Measurements from ENCODE around the gene EFCAB14. TPM values are rescaled to one million over a fixed set of nuclear protein-coding genes. Genes with fewer than 3 reads are reported as not detected.

The EFCAB14 gene, protein sequence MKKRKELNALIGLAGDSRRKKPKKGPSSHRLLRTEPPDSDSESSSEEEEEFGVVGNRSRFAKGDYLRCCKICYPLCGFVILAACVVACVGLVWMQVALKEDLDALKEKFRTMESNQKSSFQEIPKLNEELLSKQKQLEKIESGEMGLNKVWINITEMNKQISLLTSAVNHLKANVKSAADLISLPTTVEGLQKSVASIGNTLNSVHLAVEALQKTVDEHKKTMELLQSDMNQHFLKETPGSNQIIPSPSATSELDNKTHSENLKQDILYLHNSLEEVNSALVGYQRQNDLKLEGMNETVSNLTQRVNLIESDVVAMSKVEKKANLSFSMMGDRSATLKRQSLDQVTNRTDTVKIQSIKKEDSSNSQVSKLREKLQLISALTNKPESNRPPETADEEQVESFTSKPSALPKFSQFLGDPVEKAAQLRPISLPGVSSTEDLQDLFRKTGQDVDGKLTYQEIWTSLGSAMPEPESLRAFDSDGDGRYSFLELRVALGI
- 118 TPM for total RNA-seq
- long read RNA-seq, full-length matches to known transcripts, result 94 of 199 reads
- long read RNA-seq, partial matches to known transcripts, result 13 of 199 reads
- long read RNA-seq, other reads (novel, unspliced or antisense), result 92 of 199 reads

GRCh38 chr1:46718727-46719622, at the start of gene EFCAB14:
Gene EFCAB14 (minus strand): TSS chr1:46719114. CDS start chr1:46718087, 1,027 bp downstream.
- peaks cover 22% of the 10 kb centered on the region for H3K36me3 ChIP-seq
- DNase-seq, result peak; percentile 99
- H3K27ac ChIP-seq, result peak within 1 kb of the TSS; percentile 89
- H3K4me1 ChIP-seq, result peaks cover 26% of the 10 kb centered on the region
- TF ChIP-seq CTCF (IDR thresholded peaks at IDR 0.05), result no peak
- H3K4me3 ChIP-seq, result peak within 1 kb of the TSS; percentile 95
- peak; percentile 98 for ATAC-seq
- intact Hi-C loops (cut with DNase I), result no loop called here
- H3K27me3 ChIP-seq, result no peaks in the 10 kb centered on the region
- no peaks in the 10 kb centered on the region for H3K9me3 ChIP-seq

GRCh38 chr1:46768445-46768844, 49.5 kb upstream of the EFCAB14 start:
- ATAC-seq (no peak), DNase-seq (no peak)
- TF ChIP-seq CTCF (IDR thresholded peaks at IDR 0.05), result no peak
- intact Hi-C loops (cut with DNase I), result no loop called here
- Histone ChIP-seq H3K9me3 (peaks cover 22% of the 10 kb centered on the region), H3K36me3 (no peaks in the 10 kb centered on the region), H3K4me1 (peaks cover 22% of the 10 kb centered on the region), H3K27me3 (no peaks in the 10 kb centered on the region), H3K27ac (peak overlapping the region; percentile 83), H3K4me3 (no peak overlapping the region)

- peak; percentile 83 for DNase-seq
These were observed 48.9 kb upstream of the EFCAB14 start for GRCh38 chr1:46767649-46768282.

GRCh38 chr1:46764402-46764801, 45.5 kb upstream of the EFCAB14 start:
- Histone ChIP-seq H3K9me3 (no peaks in the 10 kb centered on the region), H3K4me1 (peaks cover 22% of the 10 kb centered on the region), H3K36me3 (no peaks in the 10 kb centered on the region), H3K27me3 (no peaks in the 10 kb centered on the region), H3K27ac (no peak overlapping the region), H3K4me3 (no peak overlapping the region)
- ATAC-seq (no peak), DNase-seq (no peak)
- TF ChIP-seq CTCF (IDR thresholded peaks at IDR 0.05), result no peak
- intact Hi-C loops (cut with DNase I), result no loop called here

More at GRCh38 chr1:46767649-46768282, 48.9 kb upstream of the EFCAB14 start:
- H3K27ac ChIP-seq, result peak overlapping the region; percentile 83
- intact Hi-C loops (cut with DNase I), result no loop called here
- no peak overlapping the region for H3K4me3 ChIP-seq
- no peaks in the 10 kb centered on the region for H3K27me3 ChIP-seq
- no peak for TF ChIP-seq CTCF (IDR thresholded peaks at IDR 0.05)
- peaks cover 22% of the 10 kb centered on the region for H3K9me3 ChIP-seq
- ATAC-seq, result peak; percentile 96
- peaks cover 22% of the 10 kb centered on the region for H3K4me1 ChIP-seq
- H3K36me3 ChIP-seq, result no peaks in the 10 kb centered on the region

DNA sequence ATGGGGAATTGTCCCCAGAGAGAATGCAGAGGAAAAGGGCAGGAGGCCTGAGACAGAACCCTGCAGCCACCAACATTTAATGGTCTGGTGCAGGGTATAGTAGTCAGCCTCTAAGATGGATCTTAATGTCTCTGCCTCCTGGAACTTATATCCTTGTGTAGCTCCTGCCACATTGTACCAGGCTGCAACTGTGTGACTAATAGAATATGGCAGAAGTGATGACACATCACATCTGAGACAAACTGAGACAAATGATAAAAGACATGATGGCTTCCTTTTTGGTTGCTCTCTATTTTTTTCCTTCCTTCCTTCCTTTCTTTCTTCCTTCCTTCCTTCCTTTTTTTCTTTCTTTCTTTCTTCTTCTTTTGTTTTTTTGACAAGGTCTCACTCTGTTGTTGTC, 42.8 kb upstream of the EFCAB14 start:
- no peak overlapping the region for H3K4me3 ChIP-seq
- no peak for DNase-seq
- no peaks in the 10 kb centered on the region for H3K27me3 ChIP-seq
- no peaks in the 10 kb centered on the region for H3K36me3 ChIP-seq
- no peaks in the 10 kb centered on the region for H3K9me3 ChIP-seq
- no peak for ATAC-seq
- peaks cover 7% of the 10 kb centered on the region for H3K4me1 ChIP-seq
- intact Hi-C loops (cut with DNase I), result no loop called here
- no peak overlapping the region for H3K27ac ChIP-seq
- TF ChIP-seq CTCF (IDR thresholded peaks at IDR 0.05), result no peak

Data from upper lobe of right lung (tissue), 1 donor.